ENCODE results near the gene TRPM1.

TRPM1 gene

GRCh38 chr15:31046759-31047359, 54.7 kb downstream of the TRPM1 start:
- no peak for FAIRE-seq

DNA sequence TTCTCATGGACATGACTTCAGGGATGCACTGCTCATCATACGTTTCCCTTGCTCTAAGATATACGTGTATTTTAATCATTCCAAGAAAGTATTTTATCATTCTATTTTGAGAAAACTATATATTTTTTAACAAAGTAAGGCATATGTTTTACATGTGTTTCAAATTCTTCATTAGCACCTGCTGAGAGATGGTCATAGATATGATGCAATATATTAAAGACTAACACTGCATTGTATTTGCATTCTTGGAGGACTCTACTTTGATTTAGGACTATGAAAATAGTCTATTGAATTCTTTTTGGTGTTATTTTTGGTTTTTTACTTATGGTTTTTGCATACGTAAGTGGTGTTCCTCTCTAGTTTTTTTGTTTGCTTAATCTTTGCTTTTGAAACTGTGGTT, 55.9 kb downstream of the TRPM1 start:
- no peak for FAIRE-seq

- FAIRE-seq: no peak
These were observed 58.8 kb downstream of the TRPM1 start for GRCh38 chr15:31042751-31043150.

DNA sequence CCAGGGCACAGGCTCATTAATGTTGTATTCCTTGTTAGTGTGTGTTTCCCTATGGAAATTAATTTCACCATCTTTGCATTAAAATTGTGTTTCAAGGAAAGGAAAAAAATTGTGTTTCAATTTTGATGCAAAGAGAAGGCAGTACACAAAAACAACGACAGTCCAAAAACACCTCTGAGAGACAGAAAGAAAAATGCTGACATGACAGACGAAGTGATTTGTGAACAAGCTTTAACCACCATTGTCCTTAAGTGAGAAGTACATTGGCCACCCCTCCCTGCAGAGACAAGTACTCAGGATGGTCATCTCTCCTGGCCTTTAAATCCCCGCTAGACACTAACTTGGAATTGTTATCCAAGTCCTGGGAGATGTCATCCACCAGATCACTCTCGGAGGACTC, 59.9 kb downstream of the TRPM1 start:
- no peak for FAIRE-seq

- no peak for FAIRE-seq
These were observed 60.9 kb downstream of the TRPM1 start for GRCh38 chr15:31040611-31041010.

DNA sequence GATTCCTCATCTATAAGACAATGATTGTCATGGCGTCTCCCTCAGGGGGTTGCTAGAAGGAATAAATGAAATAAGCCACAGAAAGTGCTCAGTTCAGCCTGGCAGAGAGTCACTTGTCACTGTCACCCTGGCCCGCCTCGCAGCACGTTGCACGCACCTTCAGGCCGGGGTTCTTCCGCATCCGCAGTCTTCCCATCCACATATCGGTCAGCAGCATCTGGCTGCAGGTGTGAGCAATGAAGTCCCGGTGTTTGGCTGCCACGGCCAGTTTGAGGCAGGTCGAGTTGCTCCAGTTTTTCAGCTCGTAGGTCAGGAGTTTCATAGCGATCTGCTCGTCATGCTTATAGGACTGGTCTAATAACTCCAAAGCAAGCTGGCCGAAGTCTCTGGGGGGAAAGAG, 61.6 kb downstream of the TRPM1 start:
- FAIRE-seq: no peak

GRCh38 chr15:31037731-31038477, 63.6 kb downstream of the TRPM1 start:
- no peak for FAIRE-seq

DNA sequence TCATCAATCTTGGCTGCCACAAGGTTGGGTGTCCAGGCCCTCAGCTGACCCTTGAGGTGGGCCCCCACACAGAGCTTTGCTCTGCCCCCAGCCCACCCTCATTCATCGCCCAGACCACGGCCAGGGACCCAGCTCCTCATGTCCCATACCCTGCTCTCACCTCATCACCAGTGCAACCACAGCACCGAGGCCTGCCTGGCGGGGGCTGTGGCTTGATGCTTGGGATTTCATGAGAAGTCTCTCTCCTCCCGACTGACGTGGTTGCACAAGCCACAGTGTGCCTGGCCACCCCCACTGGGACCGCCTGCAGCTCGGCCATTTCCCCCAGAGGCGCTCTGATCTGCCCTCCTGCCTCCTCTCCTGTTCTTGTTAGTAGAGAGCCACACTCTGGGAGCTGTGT, 64.7 kb downstream of the TRPM1 start:
- no peak for FAIRE-seq

DNA sequence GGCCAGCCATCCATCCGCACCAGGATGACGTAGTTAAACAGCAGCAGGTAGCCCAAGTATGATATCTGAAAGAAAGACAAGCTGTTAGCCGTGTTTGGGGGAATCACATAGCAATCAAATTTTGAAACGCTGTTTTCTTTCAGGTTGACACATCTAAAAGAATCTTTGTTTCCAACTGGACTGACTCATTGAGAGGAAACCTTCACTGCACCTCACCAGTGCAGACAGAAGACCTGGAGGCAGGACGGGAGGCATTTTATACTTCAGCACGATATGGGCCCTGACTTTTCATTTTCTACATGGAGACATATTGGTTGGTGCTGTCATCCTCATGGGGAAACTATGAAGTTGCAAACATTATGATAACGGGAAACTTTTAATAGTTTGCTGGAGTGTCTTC, 65.9 kb downstream of the TRPM1 start:
- no peak for FAIRE-seq

DNA sequence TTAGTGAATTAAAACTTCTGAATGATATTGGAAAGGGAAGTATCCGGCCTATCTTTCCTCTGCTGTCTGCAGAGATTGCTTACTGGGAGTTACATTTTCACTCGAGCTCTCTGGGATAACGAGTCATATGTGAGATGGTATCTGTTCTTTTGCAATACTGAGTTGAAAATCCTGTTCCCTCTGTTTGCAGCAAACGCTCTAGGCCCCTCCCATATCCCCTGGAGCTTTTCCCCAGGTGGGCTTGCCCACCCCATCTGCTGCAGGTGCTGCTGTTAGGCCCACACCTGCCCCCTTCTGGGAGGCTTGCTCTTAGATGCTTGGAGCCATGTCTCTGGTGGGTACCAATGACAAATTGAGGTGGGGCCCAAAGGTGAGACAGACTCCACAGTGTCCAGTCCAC, 67.4 kb downstream of the TRPM1 start:
- no peak for FAIRE-seq

- no peak for FAIRE-seq
These were observed 68.6 kb downstream of the TRPM1 start for GRCh38 chr15:31032961-31033371.

DNA sequence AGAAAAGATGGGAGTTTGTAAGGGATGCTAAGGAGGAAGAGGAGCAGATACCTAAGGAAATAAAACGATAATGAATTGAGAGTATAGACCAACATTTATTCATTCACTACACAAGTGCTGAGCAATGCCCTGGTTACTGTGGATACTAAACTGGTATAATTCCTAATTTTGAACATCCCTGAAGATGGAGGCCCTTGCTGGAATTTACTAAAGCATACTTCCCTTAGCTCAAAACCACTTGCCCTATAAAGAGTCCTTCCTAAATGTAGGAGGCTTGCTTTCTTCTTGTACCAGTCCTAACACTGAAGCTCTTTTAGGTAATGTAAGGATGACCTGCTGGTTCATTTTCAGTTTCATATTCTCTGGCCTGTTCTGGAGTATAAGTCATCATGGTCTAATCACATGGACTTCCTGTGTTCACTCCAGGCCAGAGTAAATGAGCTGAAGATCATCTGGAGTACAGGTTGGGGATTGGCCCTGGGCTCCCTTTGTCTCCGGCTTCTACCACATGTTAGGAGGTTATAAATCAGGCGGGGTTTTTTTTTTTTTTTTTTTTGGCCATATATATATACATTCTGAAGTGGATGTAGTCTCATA, 70.0 kb downstream of the TRPM1 start:
- no peak for FAIRE-seq

- FAIRE-seq: no peak
These were observed 73.5 kb downstream of the TRPM1 start for GRCh38 chr15:31027910-31028578.

- FAIRE-seq: no peak
These were observed 75.5 kb downstream of the TRPM1 start for GRCh38 chr15:31025996-31026395.

- no peak for FAIRE-seq
These were observed 76.5 kb downstream of the TRPM1 start for GRCh38 chr15:31024979-31025378.

GRCh38 chr15:31024330-31024729, 77.2 kb downstream of the TRPM1 start:
- FAIRE-seq: no peak

- FAIRE-seq: no peak
These were observed 77.7 kb downstream of the TRPM1 start for GRCh38 chr15:31023841-31024240.

- FAIRE-seq: no peak
These were observed 80.4 kb downstream of the TRPM1 start for GRCh38 chr15:31021067-31021665.

- no peak for FAIRE-seq
These were observed 81.0 kb downstream of the TRPM1 start for GRCh38 chr15:31020542-31020941.

DNA sequence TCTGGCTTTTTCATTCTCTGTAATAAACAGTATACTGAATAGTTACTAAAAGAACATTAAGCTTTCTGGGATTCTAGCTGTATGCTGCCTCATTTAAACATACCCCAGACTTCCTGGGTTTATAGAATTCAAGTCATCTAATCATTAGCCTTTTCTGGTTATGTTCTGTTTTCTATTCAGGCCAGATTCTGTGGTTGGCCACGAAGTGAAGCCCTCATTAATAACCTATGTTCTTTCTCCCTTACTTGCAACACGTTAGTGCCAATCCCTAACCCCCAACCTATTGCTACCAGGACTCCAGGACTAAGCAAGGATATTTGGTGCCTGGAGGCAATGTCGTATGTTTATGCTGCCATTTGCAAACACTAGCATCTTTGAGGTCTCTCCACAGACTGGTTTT, 81.5 kb downstream of the TRPM1 start:
- no peak for FAIRE-seq

DNA sequence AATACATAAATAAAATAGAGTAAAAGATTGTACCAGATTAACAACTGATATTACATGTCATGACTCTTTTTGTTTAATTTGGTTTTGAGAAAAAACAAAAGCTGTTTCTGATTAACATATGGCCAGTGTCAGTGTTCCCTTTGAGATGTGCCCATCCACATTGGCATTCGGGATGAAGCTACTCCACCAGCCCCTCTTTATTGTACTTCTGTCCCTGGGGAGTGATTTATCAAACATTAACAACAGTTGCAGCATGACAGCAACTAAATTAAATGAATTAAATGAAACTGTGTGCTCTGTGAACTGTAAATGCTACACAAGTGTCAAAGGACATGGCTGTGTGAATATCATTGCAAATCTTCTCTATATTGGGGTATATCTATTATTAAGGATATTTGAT, 84.2 kb downstream of the TRPM1 start:
- no peak for FAIRE-seq

DNA sequence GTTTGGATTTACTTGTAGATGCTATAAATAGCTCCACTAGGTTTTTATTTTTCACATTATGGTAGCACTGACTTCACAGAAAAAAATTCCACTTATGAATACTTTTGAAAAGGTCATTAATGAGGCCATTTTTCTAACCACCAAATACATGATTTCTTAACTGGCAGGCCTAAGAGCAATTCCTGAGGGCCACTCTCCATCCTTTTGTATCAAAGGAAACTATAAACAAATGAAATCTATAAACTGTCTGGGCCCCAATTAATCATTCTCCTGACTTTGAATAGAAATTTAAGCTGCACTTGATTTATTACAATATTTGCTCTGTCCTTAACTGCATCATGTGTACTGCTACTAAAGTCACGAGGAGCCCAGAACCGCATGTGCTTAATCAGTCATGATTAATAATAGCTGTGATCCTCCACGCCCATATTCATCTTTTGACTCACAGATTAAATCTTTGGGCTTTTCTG, 85.0 kb downstream of the TRPM1 start:
- no peak for FAIRE-seq

GRCh38 chr15:31014608-31014925, 87.0 kb downstream of the TRPM1 start:
- FAIRE-seq: no peak
